ENCODE measurements around the gene IL5RA. TPM values are rescaled to one million over a fixed set of nuclear protein-coding genes. Genes with fewer than 3 reads are reported as not detected.

IL5RA gene
- total RNA-seq, 1 donor from 2014 or later: not detected

DNA sequence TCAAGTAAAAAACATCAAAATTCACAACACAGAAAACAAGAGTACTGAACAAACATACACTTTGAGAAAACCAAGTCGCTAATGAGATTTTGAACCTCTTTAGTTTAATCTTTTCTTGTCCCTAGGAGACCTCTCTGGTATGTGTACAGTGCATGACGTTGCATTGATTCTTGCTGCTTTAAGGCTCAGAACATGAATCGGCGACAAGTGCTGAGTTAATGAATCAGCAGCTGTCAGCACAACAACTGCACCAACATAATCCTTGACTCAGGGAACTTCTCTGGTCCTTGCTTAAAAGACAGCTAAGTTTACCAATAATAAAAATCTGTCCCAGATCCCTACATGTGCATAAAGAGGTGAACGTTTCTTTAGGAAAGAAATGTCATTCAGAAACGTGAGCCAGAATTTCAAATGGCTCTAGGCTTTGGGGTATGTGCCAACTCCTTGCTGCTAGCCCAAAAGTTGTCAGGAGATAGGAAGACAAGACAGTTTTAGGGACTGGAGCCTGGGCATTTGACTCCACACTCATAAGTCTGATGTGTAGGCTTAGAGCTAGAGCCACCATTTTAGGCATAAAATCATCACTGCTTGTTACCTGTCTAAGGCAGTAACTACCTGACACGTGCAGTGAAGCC, 86.9 kb downstream of the IL5RA start:
- ChIA-PET POLR2A (no interaction called here), CTCF (no interaction called here)
- Mint-ChIP-seq H3K36me3 (ENCODE audit: low read depth) (no peaks in the 10 kb centered on the region), H3K27me3 (peaks cover 9% of the 10 kb centered on the region), H3K27ac (no peak overlapping the region), H3K4me3 (no peak overlapping the region), H3K9me3 (no peaks in the 10 kb centered on the region), H3K4me1 (peaks cover under 1% of the 10 kb centered on the region)
- DNase-seq: no peak
- TF ChIP-seq, protein P1, sequence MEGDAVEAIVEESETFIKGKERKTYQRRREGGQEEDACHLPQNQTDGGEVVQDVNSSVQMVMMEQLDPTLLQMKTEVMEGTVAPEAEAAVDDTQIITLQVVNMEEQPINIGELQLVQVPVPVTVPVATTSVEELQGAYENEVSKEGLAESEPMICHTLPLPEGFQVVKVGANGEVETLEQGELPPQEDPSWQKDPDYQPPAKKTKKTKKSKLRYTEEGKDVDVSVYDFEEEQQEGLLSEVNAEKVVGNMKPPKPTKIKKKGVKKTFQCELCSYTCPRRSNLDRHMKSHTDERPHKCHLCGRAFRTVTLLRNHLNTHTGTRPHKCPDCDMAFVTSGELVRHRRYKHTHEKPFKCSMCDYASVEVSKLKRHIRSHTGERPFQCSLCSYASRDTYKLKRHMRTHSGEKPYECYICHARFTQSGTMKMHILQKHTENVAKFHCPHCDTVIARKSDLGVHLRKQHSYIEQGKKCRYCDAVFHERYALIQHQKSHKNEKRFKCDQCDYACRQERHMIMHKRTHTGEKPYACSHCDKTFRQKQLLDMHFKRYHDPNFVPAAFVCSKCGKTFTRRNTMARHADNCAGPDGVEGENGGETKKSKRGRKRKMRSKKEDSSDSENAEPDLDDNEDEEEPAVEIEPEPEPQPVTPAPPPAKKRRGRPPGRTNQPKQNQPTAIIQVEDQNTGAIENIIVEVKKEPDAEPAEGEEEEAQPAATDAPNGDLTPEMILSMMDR (IDR thresholded peaks at IDR 0.05): no peak
- ATAC-seq (ENCODE audit: low read depth): no peak
- intact Hi-C loops (cut with micrococcal nuclease): no loop called here

GRCh38 chr3:3020209-3020608, 90.0 kb downstream of the IL5RA start:
- Mint-ChIP-seq H3K36me3 (ENCODE audit: low read depth) (no peaks in the 10 kb centered on the region), H3K4me3 (no peak overlapping the region), H3K9me3 (no peaks in the 10 kb centered on the region), H3K27me3 (peaks cover 11% of the 10 kb centered on the region), H3K27ac (no peak overlapping the region), H3K4me1 (no peaks in the 10 kb centered on the region)
- CTCF ChIA-PET: no interaction called here
- DNase-seq (no peak), ATAC-seq (ENCODE audit: low read depth) (no peak)
- TF ChIP-seq, protein P1 (IDR thresholded peaks at IDR 0.05): no peak
- POLR2A ChIA-PET: no interaction called here
- intact Hi-C loops (cut with micrococcal nuclease): no loop called here

Other genes starting within 250 kb of the IL5RA start
- 40.1 and 51.3 TPM in 2 replicates for gene TRNT1, start 16.6 kb upstream of the IL5RA start, total RNA-seq
- 47.8 and 58.2 TPM in 2 replicates for gene CRBN, start 69.3 kb upstream of the IL5RA start, total RNA-seq